NCI-H2227 treated with DMSO at 0.1 percent for 48 hours (cell line): ENCODE data around the gene NPPA.

Source experiments
- DNase-seq: peaks from one replicate; lab custom pipeline; 2025; lab: John Stamatoyannopoulos, UW

Gene NPPA

DNA sequence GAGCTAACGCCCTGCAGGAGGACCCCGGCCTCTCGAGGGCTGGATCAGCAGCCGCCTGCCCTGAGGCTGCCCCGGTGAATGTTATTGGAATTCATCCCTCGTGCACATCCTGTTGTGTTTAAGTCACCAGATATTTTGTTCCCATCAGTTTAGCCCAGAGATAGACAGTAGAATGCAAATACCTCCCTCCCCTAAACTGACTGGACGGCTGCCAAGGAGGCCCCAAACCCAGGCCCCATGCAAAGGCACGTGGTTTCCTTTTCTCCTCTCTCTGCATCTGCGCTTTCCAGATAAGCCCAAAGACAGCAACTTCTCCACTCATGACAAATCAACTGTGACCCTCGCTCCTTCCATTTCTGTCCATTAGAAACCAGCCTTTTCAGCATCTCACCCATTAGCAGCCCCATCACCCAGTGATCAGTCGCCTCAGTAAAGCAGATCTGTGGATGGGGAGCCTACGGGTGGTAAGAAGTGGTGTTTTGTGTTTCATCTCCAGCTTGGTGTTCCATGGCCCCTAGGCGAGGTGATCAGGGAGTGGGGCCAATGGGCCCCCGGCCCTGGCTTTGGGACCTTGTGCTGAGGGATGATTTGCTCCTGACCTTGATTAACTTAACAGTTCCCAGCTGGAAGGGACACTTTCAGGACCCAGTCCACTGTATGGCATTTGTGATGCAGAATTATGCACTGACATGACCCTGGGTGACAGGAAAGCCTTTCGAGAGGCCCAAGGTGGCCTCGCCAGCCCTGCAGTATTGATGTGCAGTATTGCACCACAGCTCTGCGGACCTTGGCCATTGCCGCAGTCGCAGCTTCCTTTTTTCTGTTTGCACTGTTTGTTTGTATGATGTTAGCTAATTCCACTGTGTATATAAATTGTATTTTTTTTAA lies 5.2 kb downstream of the NPPA start:
- DNase-seq: no peak

DNA sequence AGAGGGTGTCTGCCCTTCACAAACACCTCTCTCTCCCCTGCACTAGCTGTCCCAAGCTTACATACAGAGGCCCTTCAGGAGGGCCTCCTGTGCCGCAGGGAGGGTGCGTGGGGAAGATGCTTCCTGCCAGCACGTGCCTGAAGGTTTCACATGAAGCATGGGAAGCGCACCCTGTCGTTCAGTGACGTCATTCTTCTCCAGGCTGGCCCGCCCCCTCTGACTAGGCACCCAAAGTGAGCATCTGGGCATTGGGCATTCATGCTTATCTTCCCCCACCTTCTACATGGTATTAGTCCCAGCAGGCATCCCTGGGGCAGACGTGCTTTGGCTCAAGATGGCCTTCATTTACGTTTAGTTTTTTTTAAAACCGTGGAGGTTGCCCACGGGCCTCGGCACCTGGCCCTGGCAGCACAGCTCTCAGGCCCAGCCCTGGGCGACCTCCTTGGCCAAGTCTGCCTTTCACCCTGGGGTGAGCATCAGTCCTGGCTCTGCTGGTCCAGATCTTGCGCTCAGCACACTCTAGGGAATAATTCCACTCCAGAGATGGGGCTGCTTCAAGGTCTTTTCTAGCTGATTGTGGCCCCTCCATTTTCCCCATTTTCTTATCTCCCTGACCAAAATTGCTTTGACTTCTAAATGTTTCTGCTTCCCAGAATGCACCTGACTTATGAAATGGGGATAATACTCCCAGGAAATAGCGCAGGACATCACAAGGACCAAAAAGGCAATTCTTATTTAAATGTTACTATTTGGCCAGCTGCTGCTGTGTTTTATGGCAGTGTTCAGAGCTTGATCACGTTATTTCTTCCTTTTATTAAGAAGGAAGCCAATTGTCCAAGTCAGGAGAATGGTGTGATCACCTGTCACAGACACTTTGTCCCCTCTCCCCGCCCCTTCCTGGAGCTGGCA lies 6.1 kb downstream of the NPPA start:
- DNase-seq: no peak

DNA sequence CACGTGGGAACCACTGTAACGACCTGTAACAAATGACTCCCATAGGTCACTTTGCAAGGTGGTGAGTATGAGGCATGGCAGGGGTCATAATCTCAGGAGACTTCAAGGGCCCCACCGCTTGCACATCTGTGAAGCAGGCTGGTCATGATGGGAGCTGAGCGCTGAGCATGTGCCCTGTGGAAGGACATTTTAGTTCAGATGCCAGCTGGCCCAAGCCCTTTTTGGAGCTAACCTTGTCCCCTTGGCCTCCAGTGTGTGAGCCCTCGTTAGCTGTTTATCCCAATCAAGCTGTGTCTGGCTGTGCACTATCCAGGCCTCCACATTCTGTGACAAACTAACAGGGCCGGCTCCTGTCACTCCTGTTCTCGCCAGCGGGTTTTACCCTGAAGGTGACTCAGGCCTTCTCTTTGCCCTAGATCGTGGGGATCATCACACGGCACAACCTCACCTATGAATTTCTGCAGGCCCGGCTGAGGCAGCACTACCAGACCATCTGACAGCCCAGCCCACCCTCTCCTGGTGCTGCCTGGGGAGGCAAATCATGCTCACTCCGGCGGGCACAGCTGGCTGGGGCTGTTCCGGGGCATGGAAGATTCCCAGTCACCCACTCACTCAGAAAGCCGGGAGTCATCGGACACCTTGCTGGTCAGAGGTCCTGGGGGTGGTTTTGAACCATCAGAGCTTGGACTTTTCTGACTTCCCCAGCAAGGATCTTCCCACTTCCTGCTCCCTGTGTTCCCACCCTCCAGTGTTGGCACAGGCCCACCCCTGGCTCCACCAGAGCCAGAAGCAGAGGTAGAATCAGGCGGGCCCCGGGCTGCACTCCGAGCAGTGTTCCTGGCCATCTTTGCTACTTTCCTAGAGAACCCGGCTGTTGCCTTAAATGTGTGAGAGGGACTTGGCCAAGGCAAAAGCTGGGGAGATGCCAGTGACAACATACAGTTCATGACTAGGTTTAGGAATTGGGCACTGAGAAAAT lies 7.6 kb downstream of the NPPA start:
- no peak for DNase-seq

DNA sequence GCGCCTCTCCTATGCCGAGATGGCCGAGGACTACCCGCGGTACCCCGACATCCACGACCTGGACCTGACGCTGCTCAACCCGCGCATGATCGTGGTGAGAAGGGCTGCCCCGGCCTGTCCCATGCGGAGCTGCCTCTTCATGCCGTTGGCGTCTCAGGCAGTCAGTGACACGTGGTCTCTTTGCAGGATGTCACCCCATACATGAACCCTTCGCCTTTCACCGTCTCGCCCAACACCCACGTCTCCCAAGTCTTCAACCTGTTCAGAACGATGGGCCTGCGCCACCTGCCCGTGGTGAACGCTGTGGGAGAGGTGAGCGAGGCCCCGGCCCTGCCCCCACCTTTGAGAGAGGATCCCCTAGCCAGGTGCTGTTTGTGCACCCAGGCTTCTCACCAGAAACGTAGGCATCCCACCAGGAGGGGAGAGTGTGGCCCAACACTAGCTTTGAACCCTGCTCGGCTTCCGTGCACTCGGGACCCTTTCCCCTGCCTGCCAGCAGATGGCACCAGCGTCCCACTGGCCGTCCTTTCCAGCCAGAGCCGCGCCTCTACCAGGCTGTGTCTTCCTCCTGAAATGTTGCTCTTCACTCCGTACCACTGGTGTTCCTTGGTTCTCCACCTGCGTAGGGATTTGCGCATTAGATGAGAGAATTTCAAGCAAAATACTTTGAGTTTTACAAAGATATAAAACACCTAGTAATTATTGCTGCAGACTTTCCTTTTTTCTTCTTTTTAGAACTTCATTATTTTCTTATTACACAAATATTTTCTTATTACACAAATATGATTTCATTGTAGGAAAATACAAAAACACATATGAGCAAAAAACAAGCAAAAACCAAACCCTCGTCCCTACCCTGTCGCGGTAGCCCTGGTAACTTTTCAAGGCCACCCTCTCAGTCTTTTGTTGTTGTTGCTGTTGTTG lies 9.0 kb downstream of the NPPA start:
- DNase-seq: peak; percentile 52

DNA sequence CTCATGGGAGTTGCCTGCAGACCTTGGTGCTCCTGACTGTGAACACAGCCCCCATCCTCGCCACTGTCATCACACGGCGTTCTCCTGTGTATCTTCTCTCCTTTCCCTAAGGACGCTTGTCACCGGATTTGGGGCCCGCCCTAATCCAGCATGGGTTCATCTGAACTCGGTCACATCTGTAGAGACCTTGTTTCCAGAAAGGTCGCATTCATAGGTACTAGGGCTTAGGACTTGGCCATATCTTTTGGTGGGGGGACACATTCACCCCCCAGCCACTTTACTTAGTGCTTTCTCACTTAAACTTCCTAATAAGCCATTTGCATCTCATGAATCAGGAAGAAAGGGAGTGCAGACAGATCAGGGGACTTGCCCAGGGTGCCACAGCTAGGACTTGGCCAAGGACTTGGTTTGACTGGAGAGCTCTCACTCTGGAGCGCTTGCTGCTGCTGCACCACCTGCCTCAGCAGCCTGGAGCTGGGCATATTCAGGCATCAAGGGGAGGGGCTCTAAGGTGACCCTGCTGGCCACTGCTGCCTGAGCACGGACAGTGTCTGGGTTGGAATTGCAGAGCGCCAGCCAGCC lies 9.7 kb downstream of the NPPA start:
- no peak for DNase-seq

DNA sequence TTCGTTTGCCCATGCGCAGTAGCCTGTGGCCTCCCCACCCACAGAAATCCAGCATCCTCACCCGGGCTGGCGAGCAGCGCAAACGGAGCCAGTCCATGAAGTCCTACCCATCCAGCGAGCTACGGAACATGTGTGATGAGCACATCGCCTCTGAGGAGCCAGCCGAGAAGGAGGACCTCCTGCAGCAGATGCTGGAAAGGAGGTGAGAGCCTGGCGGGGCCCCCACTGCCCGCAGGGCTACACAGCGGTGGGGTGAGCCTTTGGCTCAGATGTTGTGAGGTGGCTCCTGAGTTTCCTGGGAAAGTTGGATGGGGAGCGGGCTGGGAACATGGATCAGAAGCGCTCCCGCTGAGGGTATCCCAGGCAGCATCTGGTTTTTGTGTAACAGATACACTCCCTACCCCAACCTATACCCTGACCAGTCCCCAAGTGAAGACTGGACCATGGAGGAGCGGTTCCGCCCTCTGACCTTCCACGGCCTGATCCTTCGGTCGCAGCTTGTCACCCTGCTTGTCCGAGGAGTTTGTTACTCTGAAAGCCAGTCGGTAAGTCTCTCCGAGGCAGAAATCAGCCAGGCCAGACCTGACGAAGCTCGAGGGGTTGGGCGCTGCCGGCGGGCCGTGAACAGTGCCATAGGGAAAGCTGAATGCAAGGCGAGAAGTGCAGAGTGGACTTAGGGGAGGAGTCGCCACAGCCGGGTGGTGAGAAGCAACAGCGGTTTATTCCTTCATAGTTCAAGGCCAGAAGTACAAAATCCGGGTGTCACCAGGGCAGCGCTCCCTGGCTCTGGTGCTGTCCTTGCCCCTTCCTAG lies 10.4 kb downstream of the NPPA start:
- no peak for DNase-seq

DNA sequence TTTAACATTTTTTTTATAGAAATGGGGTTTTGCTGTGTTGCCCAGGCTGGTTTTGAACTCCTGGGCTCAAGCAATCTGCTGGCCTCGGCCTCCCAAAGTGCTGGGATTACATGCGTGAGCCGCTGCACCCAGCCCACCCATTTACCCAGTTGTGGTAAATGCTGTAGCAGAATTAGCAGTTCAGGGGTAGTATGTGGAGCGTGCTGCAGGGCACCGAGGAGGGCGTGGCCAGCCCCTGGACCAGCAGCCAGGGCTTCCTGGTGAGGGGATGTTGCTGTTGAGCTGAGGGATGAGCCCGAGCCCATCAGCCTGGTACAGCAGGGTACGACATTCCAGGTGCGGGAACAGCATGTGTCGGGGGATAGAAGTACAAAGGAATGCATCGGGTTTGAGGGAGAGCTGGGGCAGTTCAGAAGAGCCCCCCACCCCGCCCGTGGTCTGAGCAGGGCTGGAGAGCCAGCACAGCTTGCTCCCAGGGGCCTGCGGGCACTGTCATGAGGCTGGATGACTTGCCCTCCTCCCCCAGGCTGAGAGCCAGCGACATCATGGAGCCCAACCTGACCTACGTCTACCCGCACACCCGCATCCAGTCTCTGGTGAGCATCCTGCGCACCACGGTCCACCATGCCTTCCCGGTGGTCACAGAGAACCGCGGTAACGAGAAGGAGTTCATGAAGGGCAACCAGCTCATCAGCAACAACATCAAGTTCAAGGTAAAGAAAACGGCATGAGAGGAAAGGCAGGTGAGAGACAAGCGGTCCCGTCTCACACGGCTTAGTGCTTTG lies 11.9 kb downstream of the NPPA start:
- no peak for DNase-seq

DNA sequence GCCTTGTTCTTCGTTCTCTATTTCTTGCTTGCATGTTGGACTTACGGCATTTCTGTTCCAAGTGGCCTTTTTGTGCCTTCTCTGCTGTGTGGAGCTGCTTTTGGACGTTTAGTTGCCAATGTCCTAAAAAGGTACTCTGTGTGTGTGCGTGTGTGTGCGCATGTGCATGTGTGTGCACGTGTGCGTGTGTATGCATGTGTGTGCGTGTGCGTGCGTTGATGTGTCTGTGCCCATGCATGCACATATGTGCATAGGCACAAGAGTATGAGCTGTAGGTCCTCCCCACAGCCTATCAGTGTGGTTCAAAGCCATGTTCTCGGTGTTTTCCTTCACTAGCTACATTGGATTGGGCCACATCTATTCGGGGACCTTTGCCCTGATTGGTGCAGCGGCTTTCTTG lies 13.7 kb downstream of the NPPA start:
- no peak for DNase-seq

DNA sequence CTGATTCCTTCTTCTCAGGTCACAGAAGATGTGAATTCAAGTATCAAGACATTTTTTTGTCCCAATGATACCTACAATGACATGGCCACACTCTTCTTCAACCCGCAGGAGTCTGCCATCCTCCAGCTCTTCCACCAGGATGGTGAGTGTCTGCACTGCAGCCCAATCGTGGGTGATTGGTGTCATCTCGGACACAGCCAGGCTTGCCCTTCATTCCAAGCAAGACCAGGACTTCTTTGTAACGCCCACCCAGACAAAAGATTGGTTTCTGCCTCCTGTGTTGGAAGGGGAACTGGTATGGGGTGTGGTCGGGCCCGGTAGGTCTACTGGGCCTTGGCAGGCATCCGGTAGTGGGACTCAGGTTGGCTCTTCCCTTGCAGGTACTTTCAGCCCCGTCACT lies 14.1 kb downstream of the NPPA start:
- DNase-seq: no peak

DNA sequence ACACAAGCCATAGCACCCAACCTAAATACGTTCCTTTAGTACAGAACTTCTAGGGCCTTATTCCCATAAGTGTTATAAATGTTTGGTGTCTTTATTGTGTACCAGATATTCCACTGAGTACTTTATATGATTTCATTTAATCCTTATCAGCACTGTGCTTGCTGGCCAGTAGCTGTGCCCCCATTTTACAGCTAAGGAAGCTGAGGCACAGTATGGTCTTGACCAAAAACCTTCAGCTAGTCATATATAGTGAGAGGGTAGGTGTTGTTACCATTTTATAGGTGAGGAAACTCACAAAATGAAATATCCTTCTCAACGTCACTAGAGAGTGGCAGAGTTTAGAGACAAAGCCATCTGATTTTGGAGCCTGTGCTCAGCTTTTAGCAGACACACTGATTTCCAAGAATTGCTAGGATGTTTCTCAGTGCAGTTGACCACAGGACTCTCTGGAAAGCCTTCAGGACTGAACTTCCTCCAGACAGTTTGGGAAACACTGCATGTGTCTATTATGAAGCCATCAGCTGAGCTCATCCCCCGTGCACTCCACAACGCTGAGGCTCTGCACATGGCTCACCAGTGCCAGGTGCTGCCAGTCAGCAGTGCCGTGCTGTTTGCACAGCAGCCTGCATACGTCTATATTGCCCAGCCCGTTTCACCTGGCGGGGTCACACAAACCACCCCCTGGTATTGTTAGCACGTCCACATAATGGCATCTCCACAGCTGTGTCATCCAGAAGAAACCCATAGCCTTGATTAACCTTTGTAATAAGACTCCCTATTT lies 15.4 kb downstream of the NPPA start:
- no peak for DNase-seq

DNA sequence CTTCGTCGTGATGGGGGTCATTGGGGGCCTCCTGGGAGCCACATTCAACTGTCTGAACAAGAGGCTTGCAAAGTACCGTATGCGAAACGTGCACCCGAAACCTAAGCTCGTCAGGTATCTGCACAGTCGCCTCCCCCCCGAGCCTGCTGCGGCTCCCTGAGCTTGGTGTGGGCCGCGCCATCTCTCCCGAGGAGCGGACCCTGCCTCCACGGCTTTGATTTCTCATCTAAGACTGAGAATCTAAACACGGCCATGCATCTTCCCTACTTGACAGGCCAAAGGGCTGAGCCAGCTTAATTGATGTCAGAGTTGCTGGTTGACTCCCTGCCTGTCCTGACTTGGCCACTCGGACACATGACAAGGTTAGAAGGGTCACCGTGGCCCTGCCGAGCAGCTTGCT lies 19.1 kb downstream of the NPPA start:
- DNase-seq: no peak

DNA sequence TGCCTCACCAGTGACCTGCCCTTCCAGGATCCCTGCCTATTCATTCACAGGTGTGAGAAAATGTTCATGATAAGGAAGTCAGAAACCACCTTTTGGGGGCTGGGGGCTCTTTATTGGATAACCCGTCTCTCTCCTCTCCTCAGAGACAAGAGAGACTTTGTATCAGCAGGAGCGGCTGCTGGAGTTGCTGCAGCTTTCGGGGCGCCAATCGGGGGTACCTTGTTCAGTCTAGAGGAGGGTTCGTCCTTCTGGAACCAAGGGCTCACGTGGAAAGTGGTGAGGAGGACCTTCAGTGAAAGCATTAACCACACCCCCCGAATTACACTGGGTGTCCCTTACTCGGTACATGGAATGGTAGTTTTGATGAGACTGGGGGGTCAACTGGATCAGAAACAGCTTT lies 20.6 kb downstream of the NPPA start:
- no peak for DNase-seq

DNA sequence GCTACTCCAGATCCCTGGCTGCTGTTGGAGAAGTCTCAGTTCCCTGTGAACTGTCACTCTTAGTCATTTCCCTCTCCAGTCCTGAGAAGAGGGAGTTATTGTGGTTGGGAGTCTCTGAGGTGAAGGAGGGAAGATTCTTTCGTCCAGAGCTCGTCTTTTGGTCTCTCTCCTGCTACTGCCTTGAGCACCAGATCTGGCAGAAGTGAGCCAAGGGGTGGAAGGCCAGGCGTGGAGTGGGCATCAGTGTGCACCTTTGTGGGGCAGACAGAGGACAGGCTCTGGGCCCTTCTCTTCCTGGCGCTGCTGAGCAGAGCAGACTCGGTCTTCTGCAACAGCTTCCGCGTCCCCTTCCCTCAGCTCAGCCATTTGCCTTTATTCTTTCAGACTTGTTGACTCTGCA lies 22.5 kb downstream of the NPPA start:
- no peak for DNase-seq

DNA sequence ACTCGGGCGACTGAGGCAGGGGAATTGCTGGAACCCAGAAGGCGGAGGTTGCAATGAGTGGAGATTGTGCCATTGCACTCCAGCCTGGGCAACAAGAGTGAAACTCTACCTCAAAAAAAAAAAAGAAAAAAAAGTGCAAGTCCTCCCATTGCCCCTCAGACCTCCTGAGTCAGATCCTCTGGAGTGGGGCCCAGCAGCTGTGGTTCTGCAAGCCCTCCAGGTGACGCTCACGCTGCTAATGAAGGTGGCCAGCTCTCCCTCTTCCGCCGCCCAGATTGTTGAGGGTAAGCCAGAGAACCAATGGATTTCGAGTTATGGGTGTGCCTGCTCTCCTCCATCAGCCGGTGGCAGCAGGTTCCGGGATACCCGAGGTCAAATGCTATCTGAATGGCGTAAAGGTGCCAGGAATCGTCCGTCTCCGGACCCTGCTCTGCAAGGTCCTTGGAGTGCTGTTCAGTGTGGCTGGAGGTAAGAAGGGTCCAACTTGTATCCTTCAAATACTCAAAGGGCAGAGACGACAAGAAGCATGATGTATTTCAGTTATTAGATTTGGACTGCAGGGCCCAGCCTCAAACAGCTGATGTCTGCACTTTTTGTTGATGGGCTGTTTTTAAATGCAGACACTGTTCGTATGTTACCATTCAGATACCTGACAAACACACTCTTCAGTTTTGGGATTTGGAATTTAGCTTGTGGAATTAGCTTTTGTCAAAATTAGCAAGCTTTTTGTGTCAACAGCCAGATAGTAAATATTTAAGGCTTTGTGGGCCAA lies 24.0 kb downstream of the NPPA start:
- no peak for DNase-seq

DNA sequence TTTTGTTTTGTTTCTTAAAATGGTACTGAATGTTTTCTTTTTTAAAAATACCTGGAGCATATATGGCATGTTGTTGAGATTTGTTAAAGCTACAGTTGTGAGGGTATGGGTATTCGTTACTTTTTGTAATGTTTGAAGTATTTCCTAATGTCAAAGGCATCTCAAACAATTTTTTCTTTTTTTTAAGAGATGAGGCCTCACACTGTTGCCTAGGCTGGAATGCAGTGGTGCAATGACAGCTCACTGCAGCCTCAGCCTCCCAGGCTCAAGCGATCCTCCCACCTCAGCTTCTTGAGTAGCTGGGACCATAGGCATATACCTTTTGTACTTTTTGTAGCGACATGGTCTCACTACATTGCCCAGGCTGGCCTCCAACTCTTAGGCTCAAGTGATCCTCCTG lies 25.5 kb downstream of the NPPA start:
- no peak for DNase-seq

DNA sequence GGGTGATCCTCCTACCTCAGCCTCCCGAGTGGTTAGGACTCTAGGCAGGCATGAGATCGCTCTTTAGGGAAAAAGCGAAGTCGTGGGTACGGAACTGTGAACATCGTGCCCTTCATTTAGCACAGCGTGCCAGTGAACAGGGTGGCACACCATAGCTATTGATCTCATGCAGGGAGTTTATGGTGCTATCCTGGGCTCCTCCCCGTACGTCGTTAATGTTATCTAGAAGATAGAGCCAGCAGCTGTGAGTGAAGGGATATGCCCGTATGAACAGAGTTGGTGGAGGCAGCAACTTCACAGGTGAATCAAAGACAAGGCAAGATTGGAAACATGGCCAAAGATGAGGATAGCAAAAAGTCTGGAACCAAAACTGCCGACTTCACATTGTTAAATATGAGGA lies 30.4 kb downstream of the NPPA start:
- DNase-seq: no peak

DNA sequence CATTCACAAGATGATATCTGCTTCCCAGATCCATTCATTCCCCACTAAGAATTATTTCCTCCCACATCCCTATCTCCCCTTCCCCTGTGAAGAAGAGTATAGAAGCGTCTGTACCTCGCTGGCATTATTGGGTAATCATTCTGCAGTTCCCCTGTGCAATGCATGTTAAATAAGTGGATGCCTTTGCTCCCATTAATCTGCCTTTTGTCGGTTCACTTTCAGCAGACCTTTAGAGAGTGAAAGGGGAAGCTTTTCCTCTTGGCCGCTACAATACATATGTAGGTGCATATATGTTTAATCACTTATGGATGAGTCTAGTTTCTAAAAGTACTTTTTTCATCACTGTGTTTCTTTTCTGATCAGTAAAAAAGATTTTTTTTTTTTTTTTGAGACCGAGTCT lies 34.6 kb downstream of the NPPA start:
- DNase-seq: no peak
